CD14-positive monocyte (primary cell): Measurements from ENCODE around the gene TAP2. TPM values are rescaled to one million over a fixed set of nuclear protein-coding genes. Genes with fewer than 3 reads are reported as not detected.

Experiments used
- DNase-seq, 3 donors: peaks; one replicate each; pipeline ENCODE4 v3.0.0-alpha.2; 2011 to 2022
- H2AFZ ChIP-seq: 2 replicates; pipeline ENCODE4 v1.6.0; 2012; ENCODE audit warnings: mild to moderate bottlenecking, low read depth, low read length, inconsistent platforms; ENCODE audit not compliant: insufficient read depth, poor library complexity, severe bottlenecking
- H3K27ac ChIP-seq, 2 donors: 1 replicate in 1 of 2; 2 replicates in 1 of 2; pipeline ENCODE4 v1.5.1; 2012 to 2013; ENCODE audit warnings: low read length in 2 of 2, control low read depth in 1 of 2, inconsistent platforms in 1 of 2, low read depth in 1 of 2, mild to moderate bottlenecking in 1 of 2
- H3K27me3 ChIP-seq, 2 donors: one replicate each; pipeline versions ENCODE4 v1.6.0 to v1.6.1; 2011 to 2013; ENCODE audit warnings: low read length in 2 of 2; ENCODE audit not compliant: control insufficient read depth in 2 of 2, insufficient read depth in 2 of 2
- H3K36me3 ChIP-seq, 2 donors: replicated peaks in 1 of 2; 1 replicate in 1 of 2; 2 replicates in 1 of 2; pipeline versions ENCODE4 v1.5.1 to v1.6.1; 2012 to 2013; ENCODE audit warnings: low read length in 2 of 2, control low read depth in 1 of 2, inconsistent platforms in 1 of 2, mild to moderate bottlenecking in 1 of 2; ENCODE audit not compliant: insufficient read depth in 2 of 2, control insufficient read depth in 1 of 2
- H3K4me1 ChIP-seq, 2 donors: 1 replicate in 1 of 2; 2 replicates in 1 of 2; pipeline versions ENCODE4 v1.5.1 to v1.6.1; 2012 to 2013; ENCODE audit warnings: low read length in 2 of 2, control low read depth in 1 of 2, inconsistent platforms in 1 of 2, mild to moderate bottlenecking in 1 of 2, moderate library complexity in 1 of 2; ENCODE audit not compliant: insufficient read depth in 2 of 2, control insufficient read depth in 1 of 2
- H3K4me2 ChIP-seq: replicated peaks from 2 replicates; pipeline ENCODE3; 2012; ENCODE audit warnings: low read length, moderate library complexity, mild to moderate bottlenecking; ENCODE audit not compliant: poor library complexity, severe bottlenecking; ENCODE audit errors: extremely low read depth
- H3K4me3 ChIP-seq, 3 experiments: fragments of 200-600 bp in 1 of 3; sonication (generic) in 1 of 3; replicated peaks in 1 of 3; 1 replicate in 2 of 3; 2 replicates in 1 of 3; pipeline ENCODE4 v1.5.1; 2011 to 2013; ENCODE audit warnings: low read length in 3 of 3, mild to moderate bottlenecking in 3 of 3, control low read depth in 2 of 3, low read depth in 2 of 3, inconsistent platforms in 1 of 3, moderate library complexity in 1 of 3
- H3K79me2 ChIP-seq: 2 replicates; pipeline ENCODE4 v1.6.0; 2012; ENCODE audit warnings: mild to moderate bottlenecking, control low read depth, inconsistent platforms, low read length, moderate library complexity; ENCODE audit not compliant: insufficient read depth
- H3K9ac ChIP-seq: 2 replicates; pipeline ENCODE4 v1.6.0; 2017; ENCODE audit warnings: low read length, mild to moderate bottlenecking; ENCODE audit not compliant: insufficient read depth, poor library complexity, severe bottlenecking
- H3K9me3 ChIP-seq, 2 donors: replicated peaks in 1 of 2; 1 replicate in 1 of 2; 2 replicates in 1 of 2; pipeline versions ENCODE4 v1.5.1 to v1.6.1; 2012 to 2013; ENCODE audit warnings: low read length in 2 of 2, control low read depth in 1 of 2; ENCODE audit not compliant: control insufficient read depth in 1 of 2, insufficient read depth in 1 of 2
- H4K20me1 ChIP-seq: 2 replicates; pipeline ENCODE4 v1.6.0; 2012; ENCODE audit warnings: mild to moderate bottlenecking, low read length, control low read depth, moderate library complexity; ENCODE audit not compliant: insufficient read depth
- H3K27ac Mint-ChIP-seq, 7 donors: one replicate each; pipeline ENCODE4 v1.8.0; 2020; ENCODE audit warnings: mild to moderate bottlenecking in 7 of 7, mixed read lengths in 7 of 7, moderate library complexity in 6 of 7, inconsistent platforms in 2 of 7
- H3K27me3 Mint-ChIP-seq, 3 donors: one replicate each; pipeline ENCODE4 v1.8.0; 2021 to 2022; ENCODE audit warnings: low read depth in 3 of 3, mild to moderate bottlenecking in 3 of 3, mixed read lengths in 3 of 3, moderate library complexity in 3 of 3, inconsistent platforms in 1 of 3
- H3K36me3 Mint-ChIP-seq, 2 donors: one replicate each; pipeline ENCODE4 v1.8.0; 2020; ENCODE audit warnings: mixed read lengths in 2 of 2, inconsistent platforms in 1 of 2, mild to moderate bottlenecking in 1 of 2
- H3K4me1 Mint-ChIP-seq: one replicate; pipeline ENCODE4 v1.8.0; 2020; ENCODE audit warnings: mild to moderate bottlenecking, mixed read lengths
- H3K4me3 Mint-ChIP-seq, 2 donors: one replicate each; pipeline ENCODE4 v1.8.0; 2020; ENCODE audit warnings: mild to moderate bottlenecking in 2 of 2, mixed read lengths in 2 of 2, moderate library complexity in 1 of 2
- H3K9me3 Mint-ChIP-seq, 7 donors: one replicate each; pipeline ENCODE4 v1.8.0; 2020 to 2022; ENCODE audit warnings: mixed read lengths in 7 of 7, mild to moderate bottlenecking in 6 of 7, moderate library complexity in 6 of 7, inconsistent platforms in 2 of 7
- WGBS: methylation state at CpG from one replicate; pipeline ENCODE4 v1.1.5; 2013; ENCODE audit warnings: missing lambda C conversion rate; ENCODE audit not compliant: insufficient coverage; 5-methylcytosine and 5-hydroxymethylcytosine counted together
- intact Hi-C, 2 donors: fragments of 100-400 bp; cut with micrococcal nuclease; formaldehyde crosslinking; loops; one replicate each; pipeline versions ENCODE4 v1.15.0 to v1.15.1; 2023
- polyA plus RNA-seq, 3 donors: library from polyadenylated mRNA; depleted of rRNA in 1 of 3; unstranded in 2 of 3; stranded (reverse) in 1 of 3; fragments of 300-500 nt in 2 of 3; fragments of >200 nt in 1 of 3; fragmentation: Illumina TruSeq in 2 of 3; gene quantifications; 1 replicate in 2 of 3; 2 replicates in 1 of 3; pipeline ENCODE4 v1.2.3, GENCODE V29; 2012 to 2021
- TF ChIP-seq, protein P1 (sequence below): fragments of 200-600 bp; IDR thresholded peaks from one replicate; pipeline ENCODE4 v1.8.0; 2022; ENCODE audit warnings: antibody characterized with exemption, mild to moderate bottlenecking

The TAP2 gene
- polyA plus RNA-seq, 3 donors = 12.6 to 48.7 (median 25.9) TPM

DNA sequence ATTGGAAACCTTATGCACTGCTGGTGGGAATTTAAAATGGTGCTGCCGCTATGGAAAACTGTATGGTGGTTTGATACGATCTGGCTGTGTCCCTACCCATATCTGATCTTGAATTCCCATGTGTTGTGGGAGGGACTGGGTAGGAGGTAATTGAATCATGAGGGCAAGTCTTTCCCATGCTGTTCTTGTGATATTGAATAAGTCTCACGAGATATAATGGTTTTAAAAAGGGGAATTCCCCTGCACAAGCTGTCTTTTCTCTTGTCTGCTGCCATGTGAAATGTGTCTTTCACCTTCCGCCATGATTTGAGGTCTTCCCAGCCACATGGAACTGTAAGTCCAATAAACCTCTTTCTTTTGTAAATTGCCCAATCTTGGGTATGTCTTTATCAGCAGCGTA is 4.9 kb downstream of the TAP2 start:
- WGBS = 100% methylated on average over 3 of the region's 5 CpGs

DNA sequence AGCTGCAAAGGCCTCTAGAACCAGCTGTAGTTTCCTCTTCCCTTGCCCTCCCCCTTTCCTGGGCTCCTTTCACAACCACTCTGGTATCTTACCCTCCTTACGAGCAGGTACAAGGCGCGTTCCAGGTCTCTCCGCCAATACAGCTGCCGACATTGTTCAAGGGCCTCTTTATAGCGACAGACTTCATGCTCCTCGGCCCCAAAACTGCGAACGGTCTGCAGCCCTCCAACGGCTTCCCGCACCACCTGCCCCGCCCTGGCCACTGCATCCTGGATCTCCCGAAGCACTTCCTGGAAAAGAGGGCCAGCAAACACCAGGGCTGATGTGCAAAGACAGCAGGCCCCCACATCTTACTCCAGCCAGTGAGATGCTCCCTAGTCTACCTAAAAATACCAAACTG is 6.0 kb downstream of the TAP2 start:
- Histone ChIP-seq H3K9me3 (no peaks in the 10 kb centered on the region), H3K4me2 (no peak overlapping the region), H3K4me3 (no peak overlapping the region), H3K27me3 (no peaks in the 10 kb centered on the region), H3K4me1 (peaks cover 4 to 5% of the 10 kb centered on the region in 2 donors), H3K9ac (no peak overlapping the region), H4K20me1 (peaks cover 25% of the 10 kb centered on the region), H2AFZ (no peak overlapping the region), H3K79me2 (peaks cover 13% of the 10 kb centered on the region), H3K36me3 (peaks cover 93 to 98% of the 10 kb centered on the region in 2 donors), H3K27ac (no peak overlapping the region)
- intact Hi-C loops = no loop called here
- peaks cover 98 to 99% of the 10 kb centered on the region in 2 donors for H3K36me3 Mint-ChIP-seq
- TF ChIP-seq, protein P1, sequence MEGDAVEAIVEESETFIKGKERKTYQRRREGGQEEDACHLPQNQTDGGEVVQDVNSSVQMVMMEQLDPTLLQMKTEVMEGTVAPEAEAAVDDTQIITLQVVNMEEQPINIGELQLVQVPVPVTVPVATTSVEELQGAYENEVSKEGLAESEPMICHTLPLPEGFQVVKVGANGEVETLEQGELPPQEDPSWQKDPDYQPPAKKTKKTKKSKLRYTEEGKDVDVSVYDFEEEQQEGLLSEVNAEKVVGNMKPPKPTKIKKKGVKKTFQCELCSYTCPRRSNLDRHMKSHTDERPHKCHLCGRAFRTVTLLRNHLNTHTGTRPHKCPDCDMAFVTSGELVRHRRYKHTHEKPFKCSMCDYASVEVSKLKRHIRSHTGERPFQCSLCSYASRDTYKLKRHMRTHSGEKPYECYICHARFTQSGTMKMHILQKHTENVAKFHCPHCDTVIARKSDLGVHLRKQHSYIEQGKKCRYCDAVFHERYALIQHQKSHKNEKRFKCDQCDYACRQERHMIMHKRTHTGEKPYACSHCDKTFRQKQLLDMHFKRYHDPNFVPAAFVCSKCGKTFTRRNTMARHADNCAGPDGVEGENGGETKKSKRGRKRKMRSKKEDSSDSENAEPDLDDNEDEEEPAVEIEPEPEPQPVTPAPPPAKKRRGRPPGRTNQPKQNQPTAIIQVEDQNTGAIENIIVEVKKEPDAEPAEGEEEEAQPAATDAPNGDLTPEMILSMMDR = no peak
- 97% methylated on average over 13 of the region's 13 CpGs for WGBS
- H3K4me3 Mint-ChIP-seq = no peak overlapping the region
- peaks cover 18% of the 10 kb centered on the region for H3K4me1 Mint-ChIP-seq
- no peak for DNase-seq
- no peaks in the 10 kb centered on the region for H3K9me3 Mint-ChIP-seq
- no peaks in the 10 kb centered on the region for H3K27me3 Mint-ChIP-seq
- peak overlapping the region in 2 of 7 donors; percentile 47 to 65 for H3K27ac Mint-ChIP-seq

More for the DNA sequence above, 4.9 kb downstream of the TAP2 start:
- H4K20me1 ChIP-seq = peaks cover 30% of the 10 kb centered on the region
- H3K4me2 ChIP-seq = no peak overlapping the region
- no peak overlapping the region for H3K4me3 ChIP-seq
- H3K9me3 ChIP-seq = no peaks in the 10 kb centered on the region
- TF ChIP-seq, protein P1 = no peak
- peaks cover 9 to 11% of the 10 kb centered on the region in 2 donors for H3K4me1 ChIP-seq
- H3K27me3 Mint-ChIP-seq = no peaks in the 10 kb centered on the region
- peaks cover 82 to 88% of the 10 kb centered on the region in 2 donors for H3K36me3 ChIP-seq
- no peaks in the 10 kb centered on the region for H3K27me3 ChIP-seq
- no peak overlapping the region for H3K27ac ChIP-seq
- H3K9me3 Mint-ChIP-seq = no peaks in the 10 kb centered on the region
- H2AFZ ChIP-seq = no peak overlapping the region
- DNase-seq = no peak
- no peak overlapping the region for H3K27ac Mint-ChIP-seq
- peaks cover 22% of the 10 kb centered on the region for H3K4me1 Mint-ChIP-seq
- H3K79me2 ChIP-seq = peaks cover 20% of the 10 kb centered on the region
- peaks cover 87 to 89% of the 10 kb centered on the region in 2 donors for H3K36me3 Mint-ChIP-seq
- no peak overlapping the region for H3K9ac ChIP-seq
- intact Hi-C loops = no loop called here
- H3K4me3 Mint-ChIP-seq = no peak overlapping the region
